Gastrocnemius medialis (tissue), 4 donors: ENCODE measurements around the gene AHI1.

Experiments used
- POLR2A ChIP-seq, 2 donors: fragments of 450-650 bp; IDR thresholded peaks; one replicate each; pipeline ENCODE4 v1.6.1; 2017; ENCODE audit warnings: antibody characterized with exemption in 2 of 2, mild to moderate bottlenecking in 2 of 2, moderate library complexity in 2 of 2
- TF ChIP-seq, protein P1 (sequence below), 5 experiments: fragments of 450-650 bp in 3 of 5; fragments of 200-600 bp in 2 of 5; sonication (generic) in 2 of 5; IDR thresholded peaks in 4 of 5; conservative IDR thresholded peaks in 1 of 5; 1 replicate in 4 of 5; 2 replicates in 1 of 5; pipeline ENCODE4 v1.5.1; 2016 to 2019; ENCODE audit warnings: antibody characterized with exemption in 5 of 5, mild to moderate bottlenecking in 3 of 5, moderate library complexity in 3 of 5

DNA sequence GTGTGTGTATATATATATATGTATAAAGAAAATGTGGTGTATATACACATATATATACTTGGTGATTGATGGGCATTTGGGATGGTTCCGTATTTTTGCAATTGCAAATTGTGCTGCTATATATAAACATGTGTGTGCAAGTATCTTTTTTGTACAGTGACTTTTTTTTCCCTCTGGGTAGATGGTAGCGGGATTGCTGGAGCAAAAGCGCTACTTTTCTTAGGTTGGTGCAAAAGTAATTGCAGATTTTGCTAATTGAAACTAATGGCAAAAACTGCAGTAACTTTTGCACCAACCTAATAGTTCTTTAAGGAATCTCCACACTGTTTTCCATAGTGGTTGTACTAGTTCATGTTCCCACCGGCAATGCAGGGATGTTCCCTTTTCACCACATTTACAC, 135.4 kb downstream of the AHI1 start:
- no peak for TF ChIP-seq POLR2A (IDR thresholded peaks at IDR 0.05)
- TF ChIP-seq, protein P1, sequence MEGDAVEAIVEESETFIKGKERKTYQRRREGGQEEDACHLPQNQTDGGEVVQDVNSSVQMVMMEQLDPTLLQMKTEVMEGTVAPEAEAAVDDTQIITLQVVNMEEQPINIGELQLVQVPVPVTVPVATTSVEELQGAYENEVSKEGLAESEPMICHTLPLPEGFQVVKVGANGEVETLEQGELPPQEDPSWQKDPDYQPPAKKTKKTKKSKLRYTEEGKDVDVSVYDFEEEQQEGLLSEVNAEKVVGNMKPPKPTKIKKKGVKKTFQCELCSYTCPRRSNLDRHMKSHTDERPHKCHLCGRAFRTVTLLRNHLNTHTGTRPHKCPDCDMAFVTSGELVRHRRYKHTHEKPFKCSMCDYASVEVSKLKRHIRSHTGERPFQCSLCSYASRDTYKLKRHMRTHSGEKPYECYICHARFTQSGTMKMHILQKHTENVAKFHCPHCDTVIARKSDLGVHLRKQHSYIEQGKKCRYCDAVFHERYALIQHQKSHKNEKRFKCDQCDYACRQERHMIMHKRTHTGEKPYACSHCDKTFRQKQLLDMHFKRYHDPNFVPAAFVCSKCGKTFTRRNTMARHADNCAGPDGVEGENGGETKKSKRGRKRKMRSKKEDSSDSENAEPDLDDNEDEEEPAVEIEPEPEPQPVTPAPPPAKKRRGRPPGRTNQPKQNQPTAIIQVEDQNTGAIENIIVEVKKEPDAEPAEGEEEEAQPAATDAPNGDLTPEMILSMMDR (IDR thresholded peaks at IDR 0.05 in 4 of 5, conservative IDR thresholded peaks at IDR 0.05 in 1 of 5), result no peak
